SK-N-SH (cell line): Measurements from ENCODE around the gene TRPV2. TPM values are rescaled to one million over a fixed set of nuclear protein-coding genes. Genes with fewer than 3 reads are reported as not detected.

Source experiments
- CTCF ChIA-PET: fragments of 300-600, 350-600 bp; formaldehyde crosslinking; extraction: SDS; loops from one replicate; lab custom pipeline; 2021; lab: Yijun Ruan, JAX
- POLR2A ChIA-PET: fragments of 350-600 bp; sonication (Branson Sonifier 250); formaldehyde crosslinking; extraction: SDS; loops from one replicate; lab custom pipeline; 2020; ENCODE audit warnings: antibody characterized with exemption, inconsistent platforms; lab: Yijun Ruan, JAX
- DNase-seq: peaks from one replicate; pipeline ENCODE4 v3.0.0; 2012
- H2AFZ ChIP-seq: fragments of 200-600 bp; sonication (generic); 2 replicates; pipeline ENCODE4 v1.8.1; 2016; ENCODE audit warnings: antibody characterized with exemption, mild to moderate bottlenecking, low read depth
- H3F3A ChIP-seq: fragments of 200-600 bp; sonication (generic); replicated peaks from 2 replicates; pipeline ENCODE3; 2016; ENCODE audit warnings: antibody characterized with exemption, mild to moderate bottlenecking; ENCODE audit not compliant: insufficient read depth
- H3K27ac ChIP-seq, 2 experiments: fragments of 200-500 bp in 1 of 2; fragments of 200-600 bp in 1 of 2; sonication (Bioruptor generic) in 1 of 2; sonication (generic), shearing (Covaris generic) in 1 of 2; 2 replicates each; pipeline versions ENCODE4 v1.5.1 to v1.6.1; 2014 to 2016; ENCODE audit warnings: low read depth in 2 of 2, inconsistent platforms in 1 of 2, low read length in 1 of 2, mild to moderate bottlenecking in 1 of 2, mixed read lengths in 1 of 2
- H3K27me3 ChIP-seq: fragments of 200-600 bp; sonication (generic), shearing (Covaris generic); 2 replicates; pipeline ENCODE4 v1.6.1; 2016; ENCODE audit warnings: mixed run types; ENCODE audit not compliant: insufficient read depth
- H3K36me3 ChIP-seq, 2 experiments: fragments of 200-500 bp in 1 of 2; fragments of 200-600 bp in 1 of 2; sonication (Bioruptor generic) in 1 of 2; sonication (generic) in 1 of 2; replicated peaks in 1 of 2; 2 replicates each; pipeline versions ENCODE3 to v1.5.1; 2014 to 2016; ENCODE audit warnings: low read length in 1 of 2, mild to moderate bottlenecking in 1 of 2; ENCODE audit not compliant: insufficient read depth in 2 of 2, control insufficient read depth in 1 of 2
- H3K4me1 ChIP-seq, 2 experiments: fragments of 200-500 bp in 1 of 2; fragments of 200-600 bp in 1 of 2; sonication (Bioruptor generic) in 1 of 2; sonication (generic), shearing (Covaris generic) in 1 of 2; 2 replicates each; pipeline versions ENCODE4 v1.5.1 to v1.6.1; 2014 to 2016; ENCODE audit warnings: low read depth in 1 of 2, low read length in 1 of 2, mixed run types in 1 of 2; ENCODE audit not compliant: insufficient read depth in 2 of 2, control insufficient read depth in 1 of 2
- H3K4me2 ChIP-seq: fragments of 200-600 bp; sonication (generic), shearing (Covaris generic); 2 replicates; pipeline ENCODE4 v1.6.1; 2017; ENCODE audit warnings: mixed run types
- H3K4me3 ChIP-seq, 2 experiments: fragments of 200-500 bp in 1 of 2; fragments of 200-600 bp in 1 of 2; sonication (Bioruptor generic) in 1 of 2; sonication (generic), shearing (Covaris generic) in 1 of 2; 2 replicates each; pipeline versions ENCODE4 v1.5.1 to v1.8.1; 2014 to 2016; ENCODE audit warnings: low read depth in 2 of 2, inconsistent platforms in 1 of 2, low read length in 1 of 2, mild to moderate bottlenecking in 1 of 2, mixed read lengths in 1 of 2, moderate library complexity in 1 of 2
- H3K79me2 ChIP-seq: fragments of 200-600 bp; sonication (generic); 2 replicates; pipeline ENCODE4 v1.8.1; 2017; ENCODE audit warnings: mild to moderate bottlenecking; ENCODE audit not compliant: insufficient read depth
- H3K9ac ChIP-seq: fragments of 200-600 bp; sonication (generic); 2 replicates; pipeline ENCODE4 v1.6.1; 2017; ENCODE audit warnings: mixed run types
- H3K9me2 ChIP-seq: fragments of 200-600 bp; sonication (generic); 2 replicates; pipeline ENCODE4 v1.6.1; 2017; ENCODE audit warnings: mixed run types
- H3K9me3 ChIP-seq: fragments of 200-600 bp; sonication (generic); 2 replicates; pipeline ENCODE4 v1.6.1; 2017; ENCODE audit warnings: mixed run types, mild to moderate bottlenecking, moderate library complexity
- H4K20me1 ChIP-seq: fragments of 200-600 bp; sonication (generic); 2 replicates; pipeline ENCODE4 v1.6.1; 2017; ENCODE audit warnings: mild to moderate bottlenecking, mixed run types; ENCODE audit not compliant: insufficient read depth
- CHD2 ChIP-seq: fragments of 150-350 bp; IDR thresholded peaks from 2 replicates; pipeline ENCODE4 v1.6.1; 2018; ENCODE audit warnings: low read length; ENCODE audit not compliant: partially characterized antibody
- ELF1 ChIP-seq: IDR thresholded peaks from 2 replicates; pipeline ENCODE4 v1.4.0; 2012
- EZH2phosphoT487 ChIP-seq: fragments of 200-600 bp; sonication (generic); IDR thresholded peaks from 2 replicates; pipeline ENCODE4 v1.6.1; 2017; ENCODE audit warnings: low read depth, mixed run types, mild to moderate bottlenecking, antibody characterized with exemption, moderate library complexity, borderline replicate concordance
- FOXJ3 ChIP-seq: sonication (generic); formaldehyde crosslinking; IDR thresholded peaks from 2 replicates; pipeline ENCODE4 v1.5.1; 2020; ENCODE audit warnings: mild to moderate bottlenecking, missing genetic modification reagents
- FOXM1 ChIP-seq: IDR thresholded peaks from 2 replicates; pipeline ENCODE4 v1.4.0; 2012; ENCODE audit warnings: low read depth, mild to moderate bottlenecking
- GABPA ChIP-seq: IDR thresholded peaks from 2 replicates; pipeline ENCODE4 v1.4.0; 2012; ENCODE audit warnings: low read depth, mild to moderate bottlenecking
- GATA2 ChIP-seq: sonication (generic); formaldehyde crosslinking; IDR thresholded peaks from 2 replicates; pipeline ENCODE4 v1.5.0; 2020; ENCODE audit warnings: mild to moderate bottlenecking, missing genetic modification reagents
- JUND ChIP-seq: IDR thresholded peaks from 2 replicates; pipeline ENCODE4 v1.4.0; 2012
- MXI1 ChIP-seq: IDR thresholded peaks from 2 replicates; pipeline ENCODE4 v1.6.1; 2012; ENCODE audit warnings: mild to moderate bottlenecking, low read depth, low read length, improper control_type of control experiment
- NRF1 ChIP-seq: IDR thresholded peaks from 2 replicates; pipeline ENCODE4 v1.6.1; 2012; ENCODE audit warnings: low read depth, mild to moderate bottlenecking, low read length
- POLR2AphosphoS5 ChIP-seq: IDR thresholded peaks from 2 replicates; pipeline ENCODE4 v1.6.1; 2012; ENCODE audit warnings: low read depth, low read length
- RAD21 ChIP-seq: IDR thresholded peaks from 2 replicates; pipeline ENCODE4 v1.6.1; 2012; ENCODE audit warnings: mild to moderate bottlenecking, low read length
- REST ChIP-seq: IDR thresholded peaks from 2 replicates; pipeline ENCODE4 v1.6.1; 2012; ENCODE audit warnings: mild to moderate bottlenecking, low read depth, low read length, moderate library complexity
- RXRA ChIP-seq: IDR thresholded peaks from 2 replicates; pipeline ENCODE4 v1.4.0; 2012; ENCODE audit warnings: low read depth, mild to moderate bottlenecking, borderline replicate concordance
- SIN3A ChIP-seq: IDR thresholded peaks from 2 replicates; pipeline ENCODE4 v1.6.1; 2012; ENCODE audit warnings: low read depth, mild to moderate bottlenecking, low read length, moderate library complexity, borderline replicate concordance
- TEAD4 ChIP-seq: IDR thresholded peaks from 2 replicates; pipeline ENCODE4 v1.4.0; 2012; ENCODE audit warnings: mild to moderate bottlenecking, borderline replicate concordance; ENCODE audit not compliant: insufficient read depth
- WGBS: methylation state at CpG from one replicate; pipeline ENCODE4 v1.1.6; 2017; ENCODE audit warnings: low lambda C conversion rate; 5-methylcytosine and 5-hydroxymethylcytosine counted together
- polyA plus RNA-seq, 3 experiments: library from polyadenylated mRNA; depleted of rRNA; stranded (reverse); fragments of >200 nt; gene quantifications; 2 replicates each; pipeline ENCODE4 v1.2.3, GENCODE V29; 2012
- TF ChIP-seq, protein P1 (sequence below): IDR thresholded peaks from 2 replicates; pipeline ENCODE4; 2012

The TRPV2 gene
- polyA plus RNA-seq, 1 of the 3 experiments (the other 2 are of a cell fraction): 11.0 TPM

DNA sequence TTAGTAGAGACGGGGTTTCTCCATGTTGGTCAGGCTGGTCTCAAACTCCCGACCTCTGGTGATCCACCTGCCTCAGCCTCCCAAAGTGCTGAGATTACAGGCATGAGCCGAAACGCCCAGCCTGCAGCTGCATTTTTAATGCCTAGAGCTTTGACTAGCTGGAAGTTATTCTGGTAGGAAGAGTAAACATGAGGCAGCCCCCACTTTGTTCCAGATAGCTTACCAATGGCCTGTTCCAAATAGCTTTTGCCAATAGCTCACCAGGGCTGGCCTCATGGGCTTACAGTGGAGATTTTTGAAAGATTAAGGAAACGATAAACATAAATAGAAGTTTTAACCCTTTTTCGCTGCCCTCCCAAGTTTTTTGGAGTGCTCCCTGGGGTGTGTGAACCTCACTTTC is 9.8 kb downstream of the TRPV2 start:
- Histone ChIP-seq H3K27me3 (no peaks in the 10 kb centered on the region), H3K27ac (no peak overlapping the region), H3K79me2 (no peaks in the 10 kb centered on the region), H3K9me2 (no peaks in the 10 kb centered on the region), H3K36me3 (no peaks in the 10 kb centered on the region), H3K4me2 (no peak overlapping the region), H3K9me3 (no peaks in the 10 kb centered on the region), H3K4me1 (peaks cover 3 to 8% of the 10 kb centered on the region in 2 experiments; a peak in 3 of 4 replicates), H3K9ac (no peak overlapping the region), H4K20me1 (no peaks in the 10 kb centered on the region), H3K4me3 (no peak overlapping the region), H3F3A (peaks cover 10% of the 10 kb centered on the region), H2AFZ (no peak overlapping the region)
- 72% methylated on average over 6 of the region's 6 CpGs for WGBS
- no peak for TF ChIP-seq EZH2phosphoT487
- TF ChIP-seq NRF1: no peak
- TF ChIP-seq MXI1: no peak
- no peak for TF ChIP-seq RXRA
- TF ChIP-seq ELF1: no peak
- no peak for TF ChIP-seq SIN3A
- TF ChIP-seq RAD21: no peak
- TF ChIP-seq GATA2 (CRISPR knock-in tag): no peak
- TF ChIP-seq JUND: no peak
- no peak for TF ChIP-seq FOXM1
- no peak for TF ChIP-seq TEAD4
- TF ChIP-seq, protein P1, sequence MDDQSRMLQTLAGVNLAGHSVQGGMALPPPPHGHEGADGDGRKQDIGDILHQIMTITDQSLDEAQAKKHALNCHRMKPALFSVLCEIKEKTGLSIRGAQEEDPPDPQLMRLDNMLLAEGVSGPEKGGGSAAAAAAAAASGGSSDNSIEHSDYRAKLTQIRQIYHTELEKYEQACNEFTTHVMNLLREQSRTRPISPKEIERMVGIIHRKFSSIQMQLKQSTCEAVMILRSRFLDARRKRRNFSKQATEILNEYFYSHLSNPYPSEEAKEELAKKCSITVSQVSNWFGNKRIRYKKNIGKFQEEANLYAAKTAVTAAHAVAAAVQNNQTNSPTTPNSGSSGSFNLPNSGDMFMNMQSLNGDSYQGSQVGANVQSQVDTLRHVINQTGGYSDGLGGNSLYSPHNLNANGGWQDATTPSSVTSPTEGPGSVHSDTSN: no peak
- no peak for TF ChIP-seq POLR2AphosphoS5
- no peak for TF ChIP-seq GABPA
- no peak for TF ChIP-seq REST
- no peak for TF ChIP-seq CHD2
- TF ChIP-seq FOXJ3 (CRISPR knock-in tag): no peak
- POLR2A ChIA-PET: no interaction called here
- CTCF ChIA-PET: interaction anchor here (1.3 to 2.2 kb wide), 3 partner anchors 11 to 96 kb away, joined by 3 to 7 read pairs (median 6); no protein-coding TSS in a partner anchor
- DNase-seq: no peak
